GM13977 (cell line): ENCODE results near the gene EIF5A.

Experiments
- DNase-seq: peaks from one replicate; pipeline ENCODE4 v3.0.0; 2012; ENCODE audit warnings: low spot score
- CTCF ChIP-seq: IDR thresholded peaks from 2 replicates; pipeline ENCODE4 v1.5.1; 2012; ENCODE audit warnings: mild to moderate bottlenecking, control low read depth; ENCODE audit not compliant: insufficient read depth; ENCODE audit errors: extremely low read depth, missing control alignments
- in situ Hi-C: fragments of 300-500 bp; cut with MboI; formaldehyde crosslinking; loops from one replicate; pipeline ENCODE4 v1.12.0; 2022; ENCODE audit warnings: low sequenced_read_pairs, low pct_unique_long_range_greater_than_20kb, mixed read lengths, inconsistent platforms; ENCODE audit not compliant: unreplicated experiment

EIF5A gene

GRCh38 chr17:7343250-7343649, 35.8 kb downstream of the EIF5A start:
- no peak for DNase-seq
- in situ Hi-C loops: no loop called here
- no peak for TF ChIP-seq CTCF

- no peak for TF ChIP-seq CTCF
- in situ Hi-C loops: no loop called here
- DNase-seq: no peak
Observed at GRCh38 chr17:7346761-7347614, 39.6 kb downstream of the EIF5A start.

GRCh38 chr17:7347630-7348477, 40.4 kb downstream of the EIF5A start:
- no peak for TF ChIP-seq CTCF
- DNase-seq: no peak
- in situ Hi-C loops: no loop called here

GRCh38 chr17:7348478-7349242, 41.2 kb downstream of the EIF5A start:
- TF ChIP-seq CTCF: no peak
- no peak for DNase-seq
- in situ Hi-C loops: no loop called here

- in situ Hi-C loops: loop anchor here (25.0 kb wide), 1 partner anchor 210 kb away; the partner anchor contains the start of genes SENP3 and TNFSF13
Observed at GRCh38 chr17:7351665-7352502, 44.5 kb downstream of the EIF5A start, which contains the start of gene KCTD11. TSS of gene KCTD11 (plus strand) at chr17:7352162.

More at GRCh38 chr17:7351665-7352502, 44.5 kb downstream of the EIF5A start, which contains the start of gene KCTD11:
- peak; percentile 96 for DNase-seq
- peak; percentile 60 for TF ChIP-seq CTCF
